Measurements from ENCODE around the gene PDCD4.

The PDCD4 gene

DNA sequence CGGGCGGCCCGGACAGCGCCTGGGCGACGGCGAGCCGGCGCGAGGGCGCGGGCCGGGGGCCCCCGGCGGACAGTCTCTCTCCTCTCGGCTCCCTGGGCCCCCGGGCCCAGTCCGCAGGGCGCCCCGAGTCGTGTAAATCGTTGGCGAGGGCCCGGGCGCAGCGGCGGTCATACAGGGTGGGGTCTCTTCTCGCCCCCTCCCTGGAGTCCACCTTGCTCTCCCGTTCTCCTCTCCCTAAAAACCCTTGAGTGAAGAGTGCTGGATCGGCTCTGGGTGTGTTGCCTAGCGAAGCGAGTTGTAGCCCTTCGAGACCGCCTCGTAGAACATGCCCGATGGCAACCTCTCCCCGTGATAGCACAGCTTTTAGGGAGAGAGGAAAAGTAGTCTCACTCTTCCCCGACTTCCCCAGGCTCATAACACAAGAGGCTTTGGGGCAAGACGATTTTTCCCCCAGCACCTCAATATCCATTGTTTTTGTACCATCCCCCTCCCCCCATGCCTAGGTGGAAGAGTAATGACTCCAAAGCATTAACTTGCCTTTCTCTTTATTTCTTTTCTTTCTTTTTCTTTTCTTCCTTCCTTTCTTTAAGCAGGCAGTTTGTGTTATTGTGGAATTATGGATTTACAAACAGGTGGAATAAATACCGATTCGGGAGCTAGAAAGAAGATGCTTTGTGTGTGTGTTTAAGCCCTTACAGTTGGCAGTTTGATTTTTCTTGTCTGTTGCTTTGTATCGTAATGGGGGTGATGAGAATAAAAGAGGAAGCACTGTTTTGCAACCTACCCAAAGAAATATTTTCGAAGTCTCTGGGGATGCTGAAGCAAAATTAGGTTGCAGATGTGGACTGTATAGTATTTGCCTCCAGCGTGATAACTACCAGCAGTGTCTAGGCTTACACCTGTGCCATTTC is 48.5 kb downstream of the PDCD4 start:
- no peak for DNase-seq (ENCODE audit: low read depth)

DNA sequence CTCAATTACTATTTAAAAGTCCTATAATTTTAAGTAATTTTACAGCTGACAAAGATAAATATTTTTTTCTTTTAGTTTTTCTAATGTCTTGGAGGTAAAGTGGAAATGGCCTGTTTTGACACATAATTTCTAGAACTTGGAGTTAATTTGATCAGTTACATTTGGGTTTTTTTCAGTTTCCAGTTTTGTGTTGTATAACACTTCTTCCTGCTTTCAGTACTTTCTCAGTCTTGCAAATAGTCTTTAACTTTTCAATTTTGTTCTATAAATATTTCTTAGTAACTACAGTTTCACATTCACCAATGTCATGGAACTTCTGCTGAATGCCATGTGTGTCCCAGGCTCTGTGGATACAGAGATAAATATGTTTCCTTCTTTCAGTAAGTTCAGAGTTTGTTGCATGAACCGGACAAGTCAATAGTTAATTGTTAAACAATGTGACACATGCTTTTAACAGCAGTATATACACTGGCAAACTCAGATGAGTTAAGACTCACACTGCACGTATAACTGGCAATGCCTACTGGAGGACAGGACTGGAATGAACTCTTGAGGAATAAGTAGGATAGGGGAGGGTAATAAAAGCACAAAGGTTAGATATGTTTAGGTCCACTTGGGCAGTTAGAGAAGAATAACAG is 52.2 kb downstream of the PDCD4 start:
- DNase-seq (ENCODE audit: low read depth), result no peak

DNA sequence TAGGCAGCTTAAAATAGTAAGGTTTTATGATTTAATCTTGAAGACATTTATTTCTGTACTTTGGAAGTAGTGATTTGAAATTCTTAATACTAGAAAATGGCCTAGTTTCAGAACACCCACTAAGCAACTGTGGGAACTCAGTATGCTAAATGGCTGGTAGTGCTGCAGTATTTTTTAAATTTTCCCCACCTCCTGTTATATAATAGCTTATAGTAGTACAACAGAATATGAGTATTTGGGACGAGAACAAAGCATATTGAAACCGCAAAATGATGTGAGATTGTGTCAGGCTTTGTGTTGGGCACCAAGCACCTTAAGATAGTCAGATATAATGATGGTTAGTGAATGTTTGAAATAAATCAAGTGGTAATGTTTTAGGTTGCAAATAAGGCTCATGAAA is 55.7 kb downstream of the PDCD4 start:
- no peak for DNase-seq (ENCODE audit: low read depth)

DNA sequence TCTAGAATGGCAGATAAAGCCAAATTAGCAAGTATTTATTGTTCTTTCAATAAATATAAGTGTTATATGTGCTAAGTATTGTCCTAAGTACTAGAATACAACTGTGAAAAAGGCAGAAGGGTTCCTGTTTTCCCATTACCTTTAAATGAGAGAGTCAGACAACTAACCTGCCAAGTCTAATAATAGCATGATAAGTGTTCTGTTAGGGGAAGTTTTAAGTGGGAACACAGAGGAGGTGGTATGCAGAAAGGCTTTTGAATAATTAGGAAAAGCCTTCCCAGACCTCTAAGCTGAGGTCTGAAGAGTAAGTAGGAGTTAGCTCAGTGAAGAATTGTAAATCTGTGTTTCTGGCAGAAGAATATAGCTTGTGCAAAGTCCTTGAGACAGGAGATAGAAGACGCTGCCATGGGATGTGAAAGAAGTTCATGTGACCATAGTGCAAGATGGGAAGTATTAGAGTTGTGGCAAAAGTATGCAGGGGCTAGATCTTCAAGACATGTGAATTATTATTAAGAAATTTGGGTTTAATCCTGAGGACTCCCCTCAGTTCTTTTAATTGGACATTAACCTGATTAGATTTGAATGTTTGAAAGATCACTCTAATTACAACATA is 60.1 kb downstream of the PDCD4 start:
- DNase-seq (ENCODE audit: low read depth), result no peak

DNA sequence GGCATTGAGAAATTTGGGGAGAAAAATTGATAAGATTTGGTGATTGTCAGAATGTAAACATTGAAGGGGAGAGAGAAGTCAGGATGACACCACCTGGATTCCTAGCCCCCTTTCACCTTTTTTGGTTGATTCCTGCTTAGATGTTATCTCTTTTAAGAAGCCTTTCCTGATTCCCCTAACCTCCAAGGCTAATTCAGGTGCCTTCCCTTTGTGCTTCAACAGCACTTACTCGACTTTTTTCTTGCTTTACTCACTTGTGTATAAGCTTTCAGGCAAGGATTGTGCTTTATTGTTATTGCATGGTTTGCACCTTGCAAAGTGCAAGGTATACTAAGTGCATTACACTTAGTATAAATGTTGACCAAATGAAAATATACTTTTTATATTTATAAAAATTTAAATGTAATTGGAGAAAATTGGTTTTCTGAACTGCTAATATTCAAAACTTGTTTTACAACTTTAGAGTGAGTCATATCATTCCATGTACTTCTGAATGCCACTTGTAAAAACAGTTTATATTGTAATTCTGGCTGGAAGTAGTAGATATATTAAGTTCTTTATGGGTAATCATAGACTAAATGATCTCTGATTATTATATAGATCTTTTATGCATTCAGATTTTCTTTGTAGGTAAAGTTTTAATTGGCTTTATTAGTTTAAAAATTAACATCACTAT is 60.9 kb downstream of the PDCD4 start:
- DNase-seq (ENCODE audit: low read depth), result no peak

DNA sequence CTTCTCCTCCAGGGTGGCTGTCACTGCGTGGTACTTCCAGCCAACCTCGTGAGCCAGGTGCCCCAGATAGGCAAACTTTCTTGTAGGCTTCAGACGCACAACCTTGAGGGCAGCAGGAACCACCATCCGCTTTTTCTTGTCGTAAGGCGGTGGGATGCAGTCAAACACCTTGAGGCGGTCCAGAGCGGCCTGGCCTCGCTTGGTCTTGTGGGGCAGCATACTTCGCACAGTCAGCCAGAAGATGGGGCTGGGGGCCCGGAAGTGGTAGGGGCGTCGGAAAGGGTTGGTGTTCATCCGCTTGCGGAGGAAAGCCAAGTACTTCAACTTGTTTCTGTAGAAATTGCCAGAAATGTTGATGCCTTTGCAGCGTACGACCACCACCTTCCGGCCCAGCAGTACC is 65.0 kb downstream of the PDCD4 start:
- DNase-seq (ENCODE audit: low read depth), result no peak

DNA sequence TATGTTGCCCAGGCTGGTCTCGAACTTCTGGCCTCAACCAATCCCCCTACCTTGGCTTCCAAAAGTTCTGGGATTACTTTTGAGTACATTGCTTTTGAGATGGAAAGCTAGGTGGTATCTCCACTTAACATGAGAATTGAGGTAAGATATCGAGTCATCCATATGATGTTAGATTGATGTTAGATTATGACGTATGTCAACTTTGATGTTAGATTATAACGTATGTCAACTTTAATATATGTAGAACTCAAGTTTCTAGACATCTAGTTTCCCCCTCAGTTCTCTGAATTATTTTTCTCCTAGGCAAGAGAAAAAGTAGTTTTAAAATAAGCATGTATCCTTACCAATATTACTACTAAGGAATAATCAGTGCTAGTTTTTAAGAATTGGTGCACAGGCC is 67.7 kb downstream of the PDCD4 start:
- DNase-seq (ENCODE audit: low read depth), result no peak

DNA sequence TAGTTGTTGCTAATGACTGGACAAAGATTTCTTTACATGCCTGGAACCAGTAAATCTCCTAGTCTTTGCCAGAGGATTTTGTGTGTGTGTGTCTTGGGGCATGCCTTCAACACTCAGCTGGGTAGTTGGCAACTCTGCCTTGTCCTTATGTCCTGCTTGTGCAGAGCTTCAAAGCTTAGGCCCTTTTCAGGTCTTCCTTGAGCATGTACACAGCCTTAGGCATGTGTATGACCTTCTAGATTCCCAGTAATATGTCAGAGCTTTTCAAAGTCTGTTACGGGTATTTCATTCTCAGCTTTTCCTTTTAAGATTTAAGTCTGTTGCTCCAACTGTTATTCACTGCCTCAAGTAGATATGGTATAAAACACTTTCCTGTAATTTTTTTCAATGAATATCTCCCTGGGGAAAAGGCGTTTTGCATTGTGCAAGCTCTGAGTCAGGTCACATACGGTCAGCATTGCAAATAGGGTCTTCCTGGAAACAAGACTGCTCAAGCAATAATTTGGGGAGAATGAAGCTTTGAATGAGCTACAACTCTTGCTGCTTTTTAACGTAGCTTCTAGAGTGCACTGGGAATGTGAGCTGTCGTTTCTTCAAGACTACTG is 73.2 kb downstream of the PDCD4 start:
- DNase-seq (ENCODE audit: low read depth), result peak; percentile 48

DNA sequence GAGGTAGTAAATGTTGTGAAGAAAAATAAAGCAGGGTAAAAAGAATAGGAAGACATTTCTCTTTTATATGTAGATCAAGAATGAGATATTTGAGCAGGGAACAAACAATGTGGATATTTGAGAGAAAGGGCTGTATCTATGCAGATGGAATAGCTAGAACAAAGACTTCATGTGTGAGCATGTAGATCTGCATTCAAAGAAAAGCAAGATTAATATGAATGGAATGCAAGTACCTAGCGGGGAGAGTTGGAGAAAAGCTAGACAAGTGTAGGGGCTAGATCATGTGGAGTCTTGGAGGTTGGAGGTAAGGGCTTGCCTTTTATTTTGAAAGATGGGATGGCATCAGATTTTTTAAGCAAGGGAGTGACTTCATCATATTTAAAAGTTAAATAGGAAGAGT is 74.8 kb downstream of the PDCD4 start:
- DNase-seq (ENCODE audit: low read depth), result no peak

DNA sequence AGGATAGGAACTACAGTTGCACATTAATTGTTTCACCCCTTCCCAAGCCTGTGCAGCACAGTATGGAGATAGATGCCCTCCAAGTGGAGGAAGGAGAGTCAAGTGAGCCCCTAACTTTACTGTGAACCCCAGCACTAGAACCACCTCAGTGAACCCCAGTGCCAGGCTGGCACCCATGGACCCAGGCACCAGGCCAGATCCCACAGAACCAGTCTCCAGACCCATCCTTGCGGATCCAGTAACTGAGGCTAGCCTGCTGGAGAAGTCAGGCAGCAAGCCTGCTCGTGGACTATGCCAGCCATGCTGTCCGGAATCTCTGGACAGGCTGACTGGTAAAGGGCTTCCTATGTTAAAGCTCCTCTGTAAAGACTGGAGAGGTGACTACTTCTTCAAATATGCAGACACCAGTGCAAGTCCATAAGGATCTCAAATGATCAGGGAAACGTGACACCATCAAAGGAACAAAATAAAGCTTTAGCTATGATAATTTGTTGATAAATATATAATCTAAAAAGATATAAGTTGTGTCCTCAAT is 75.4 kb downstream of the PDCD4 start:
- no peak for DNase-seq (ENCODE audit: low read depth)

All from HS-5 (cell line).